HG03045 (cell line): ENCODE results near the gene CDC42EP5.
"Not testable (repeated sequence)": the region's sequence is repeated elsewhere in the genome, so short reads cannot be mapped to it uniquely, and the experiment has no call there.

Experiments
- ATAC-seq: cut with Tn5 transposase; IDR thresholded peaks from one replicate; pipeline ENCODE4 v1.9.1; 2021; ENCODE audit warnings: mild to moderate bottlenecking, moderate library complexity; ENCODE audit not compliant: unreplicated experiment

CDC42EP5 gene

GRCh38 chr19:54489766-54490165 is 16.7 kb upstream of the CDC42EP5 start:
- ATAC-seq: no peak

- ATAC-seq: no peak
Observed at GRCh38 chr19:54489341-54489740, 16.2 kb upstream of the CDC42EP5 start.

- ATAC-seq: no peak
Observed at GRCh38 chr19:54485851-54486250, 12.8 kb upstream of the CDC42EP5 start.

DNA sequence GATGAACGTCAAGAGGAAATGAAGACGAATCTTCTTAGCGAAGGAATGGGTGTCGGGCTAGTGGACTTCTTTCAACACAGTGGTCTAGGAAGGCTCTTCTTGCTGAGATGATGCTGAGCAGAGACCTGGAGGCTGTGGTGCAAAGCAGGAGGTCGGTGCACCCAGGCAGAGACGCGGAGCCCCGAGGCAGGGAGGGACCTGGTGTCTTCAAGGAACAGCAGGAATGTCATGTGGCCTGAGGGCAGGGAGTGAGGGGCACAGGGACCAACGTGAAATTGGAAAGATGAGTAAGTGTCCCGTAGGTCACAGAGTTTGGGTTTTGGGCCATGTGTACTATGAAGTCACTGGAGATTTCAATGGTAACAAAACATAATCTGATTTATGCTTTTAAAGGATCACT is 11.4 kb upstream of the CDC42EP5 start:
- no peak for ATAC-seq

DNA sequence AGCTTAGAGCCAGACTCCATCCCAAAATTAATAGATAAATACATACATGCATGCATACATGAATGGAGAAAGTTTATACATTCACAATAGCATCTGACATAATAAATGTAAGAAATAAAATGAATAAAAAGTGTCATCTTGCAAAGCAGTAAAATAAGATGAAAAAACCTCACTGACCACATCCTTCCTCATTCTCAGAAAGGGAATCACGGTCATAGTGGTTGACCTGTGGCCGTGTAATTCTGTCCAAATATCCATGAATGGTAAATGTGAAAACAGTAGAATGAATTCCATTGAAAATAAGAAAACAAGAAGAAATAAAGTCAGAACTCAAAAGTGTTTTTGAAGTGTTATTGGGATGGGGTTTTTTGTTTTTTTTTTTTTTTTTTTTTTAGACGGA is 9.8 kb upstream of the CDC42EP5 start:
- no peak for ATAC-seq

DNA sequence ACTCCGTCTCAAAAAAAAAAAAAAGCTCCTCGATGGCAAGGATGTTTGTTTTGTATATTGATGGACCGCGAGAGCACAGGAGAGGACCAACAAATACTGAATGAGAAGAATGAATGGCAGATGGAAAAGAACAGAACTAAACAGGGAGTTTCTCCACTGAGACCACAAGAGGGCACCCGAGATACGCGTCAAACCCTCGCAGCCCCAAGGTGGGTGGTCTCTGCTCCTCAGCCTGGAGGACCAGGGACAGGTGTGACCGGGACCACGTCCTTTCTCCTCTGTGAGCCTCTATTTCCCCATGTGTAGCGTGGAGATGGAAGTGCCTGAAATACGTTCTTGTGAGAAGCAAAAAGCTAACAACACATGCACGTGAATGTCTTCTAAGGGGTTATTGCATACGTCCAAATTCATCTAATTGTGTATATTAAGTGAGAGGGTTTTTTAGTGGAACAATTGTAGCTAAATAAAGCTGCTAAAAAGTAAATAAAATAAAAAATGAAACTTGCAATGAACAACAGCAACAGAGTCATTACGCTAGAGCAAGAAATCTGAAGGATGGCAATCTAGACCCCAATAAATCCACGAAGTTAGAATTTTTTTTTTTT is 8.3 kb upstream of the CDC42EP5 start:
- ATAC-seq: no peak

- ATAC-seq: no peak
Observed at GRCh38 chr19:54480051-54480450, 7.0 kb upstream of the CDC42EP5 start.

DNA sequence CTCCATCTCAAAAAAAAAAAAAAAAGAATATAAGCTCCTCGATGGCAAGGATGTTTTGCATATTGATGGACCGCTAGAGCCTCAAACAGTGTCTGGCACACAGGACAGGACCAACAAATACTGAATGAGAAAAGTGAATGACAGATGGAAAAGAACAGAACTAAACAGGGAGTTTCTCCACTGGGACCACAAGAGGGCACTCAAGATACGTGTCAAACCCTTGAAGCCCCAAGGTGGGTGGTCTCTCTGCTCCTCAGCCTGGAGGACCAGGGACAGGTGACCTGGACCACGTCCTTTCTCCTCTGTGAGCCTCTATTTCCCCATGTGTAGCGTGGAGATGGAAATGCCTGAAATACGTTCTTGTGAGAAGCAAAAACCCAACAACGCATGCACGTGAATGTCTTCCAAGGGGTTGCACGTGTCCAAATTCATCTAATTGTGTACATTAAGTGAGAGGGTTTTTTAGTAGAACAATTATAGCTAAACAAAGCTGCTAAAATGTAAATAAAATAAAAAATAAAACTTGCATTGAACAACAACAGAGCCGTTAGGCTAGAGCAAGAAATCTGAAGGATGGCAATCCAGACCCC is 5.7 kb upstream of the CDC42EP5 start:
- no peak for ATAC-seq

- no peak for ATAC-seq
Observed at GRCh38 chr19:54477650-54478049, 4.6 kb upstream of the CDC42EP5 start.

GRCh38 chr19:54475706-54476105 is 2.6 kb upstream of the CDC42EP5 start:
- ATAC-seq: no peak

GRCh38 chr19:54473892-54474372 is 836 bp upstream of the CDC42EP5 start:
- ATAC-seq: no peak

GRCh38 chr19:54470991-54471782 is 1.9 kb downstream of the CDC42EP5 start:
- no peak for ATAC-seq

GRCh38 chr19:54470276-54470887 is 2.7 kb downstream of the CDC42EP5 start:
- ATAC-seq: no peak

GRCh38 chr19:54469496-54469934 is 3.6 kb downstream of the CDC42EP5 start:
- ATAC-seq: no peak

- not testable (repeated sequence) for ATAC-seq
Observed at GRCh38 chr19:54466110-54466480, 7.0 kb downstream of the CDC42EP5 start.

DNA sequence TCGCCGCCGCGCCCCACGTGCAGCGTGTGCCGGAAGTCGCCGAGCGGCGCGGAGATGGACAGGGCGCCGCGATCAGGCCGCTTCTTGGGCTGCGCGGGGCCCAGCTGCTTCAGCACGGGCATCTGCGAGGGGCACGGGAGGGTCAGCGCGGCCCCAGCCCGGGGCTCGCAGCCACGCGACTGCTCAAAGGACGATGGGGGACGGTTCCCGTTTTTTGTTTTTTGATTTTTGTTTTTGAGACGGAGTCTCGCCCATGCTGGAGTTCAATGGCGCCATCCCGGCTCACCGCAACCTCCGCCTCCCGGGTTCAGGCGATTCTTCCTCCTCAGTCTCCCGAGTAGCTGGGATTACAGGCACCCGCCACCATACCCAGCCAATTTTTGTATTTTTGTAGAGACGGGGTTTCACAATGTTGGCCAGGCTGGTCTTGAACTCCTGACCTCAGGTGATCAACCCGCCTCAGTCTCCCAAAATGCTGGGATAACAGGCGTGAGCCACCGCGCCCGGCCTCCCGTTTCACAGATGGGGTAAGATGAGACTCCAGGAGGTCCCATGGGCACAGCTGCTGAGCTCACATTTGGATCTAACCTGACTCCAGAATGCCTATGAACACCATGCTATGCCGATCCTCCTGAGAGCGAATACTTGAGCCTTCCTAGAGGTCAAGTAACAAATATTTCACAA is 7.5 kb downstream of the CDC42EP5 start:
- no peak for ATAC-seq

GRCh38 chr19:54464630-54465425 is 8.3 kb downstream of the CDC42EP5 start:
- peak; percentile 39 for ATAC-seq

GRCh38 chr19:54464044-54464629 is 9.0 kb downstream of the CDC42EP5 start:
- ATAC-seq: peak; percentile 40

DNA sequence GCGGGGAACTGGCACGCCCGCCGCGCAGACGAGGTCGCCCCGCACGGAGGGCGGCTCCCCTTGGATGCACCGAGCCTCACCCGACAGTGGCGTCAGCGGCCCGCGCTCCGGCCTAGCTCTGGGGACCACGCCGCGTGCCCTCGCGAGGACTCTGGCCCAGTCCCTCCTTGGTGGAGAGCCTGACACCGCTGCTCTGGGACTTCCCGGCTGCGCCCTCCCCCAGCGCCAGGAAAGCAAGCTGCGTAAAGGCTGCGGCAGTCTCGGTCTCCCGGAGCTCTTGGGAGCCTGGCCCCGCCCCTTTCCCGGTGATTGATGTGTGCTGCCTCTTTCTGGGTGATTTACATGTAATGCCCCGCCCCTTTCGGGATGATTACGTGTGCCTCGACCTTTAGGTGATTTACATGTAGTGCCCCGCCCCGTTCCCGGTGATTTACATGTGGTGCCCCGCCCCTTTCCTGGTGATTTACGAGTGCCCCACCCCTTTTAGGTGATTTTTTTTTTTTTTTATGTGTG is 9.5 kb downstream of the CDC42EP5 start, which contains the start of gene LENG9:
LENG9 (minus strand) TSS at position 248 of the 513 bp plus-strand sequence. CDS start 252 bp downstream, outside the sequence.
- peak; percentile 54 for ATAC-seq
